ENCODE results near the gene UBB.
"Not testable (repeated sequence)": the region's sequence is repeated elsewhere in the genome, so short reads cannot be mapped to it uniquely, and the experiment has no call there.

UBB gene

DNA sequence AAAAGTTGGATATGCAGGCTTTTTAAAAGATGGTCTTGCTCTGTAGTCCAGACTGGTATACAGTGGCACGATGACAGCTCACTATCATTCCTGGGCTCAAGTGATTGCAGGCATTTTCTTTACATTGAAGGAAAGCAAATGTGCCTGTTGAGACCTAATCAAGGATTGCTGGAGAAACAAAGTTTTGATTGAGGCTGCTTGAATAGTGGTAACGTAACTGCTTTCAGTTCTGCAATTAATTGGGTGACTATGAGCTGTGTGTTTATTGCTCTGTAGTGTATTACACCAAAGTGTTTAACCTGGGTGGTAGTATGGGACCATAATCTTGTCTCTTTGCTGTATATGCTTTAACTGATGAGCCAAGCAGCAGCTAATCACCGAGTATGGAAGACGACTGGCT lies 2.3 kb downstream of the UBB start:
- DNase-seq (ENCODE audit: low read depth), result no peak
- H3K4me3 ChIP-seq (replicated peaks; ENCODE audit: low read depth, low read length), result no peak overlapping the region
- TF ChIP-seq, protein P1, sequence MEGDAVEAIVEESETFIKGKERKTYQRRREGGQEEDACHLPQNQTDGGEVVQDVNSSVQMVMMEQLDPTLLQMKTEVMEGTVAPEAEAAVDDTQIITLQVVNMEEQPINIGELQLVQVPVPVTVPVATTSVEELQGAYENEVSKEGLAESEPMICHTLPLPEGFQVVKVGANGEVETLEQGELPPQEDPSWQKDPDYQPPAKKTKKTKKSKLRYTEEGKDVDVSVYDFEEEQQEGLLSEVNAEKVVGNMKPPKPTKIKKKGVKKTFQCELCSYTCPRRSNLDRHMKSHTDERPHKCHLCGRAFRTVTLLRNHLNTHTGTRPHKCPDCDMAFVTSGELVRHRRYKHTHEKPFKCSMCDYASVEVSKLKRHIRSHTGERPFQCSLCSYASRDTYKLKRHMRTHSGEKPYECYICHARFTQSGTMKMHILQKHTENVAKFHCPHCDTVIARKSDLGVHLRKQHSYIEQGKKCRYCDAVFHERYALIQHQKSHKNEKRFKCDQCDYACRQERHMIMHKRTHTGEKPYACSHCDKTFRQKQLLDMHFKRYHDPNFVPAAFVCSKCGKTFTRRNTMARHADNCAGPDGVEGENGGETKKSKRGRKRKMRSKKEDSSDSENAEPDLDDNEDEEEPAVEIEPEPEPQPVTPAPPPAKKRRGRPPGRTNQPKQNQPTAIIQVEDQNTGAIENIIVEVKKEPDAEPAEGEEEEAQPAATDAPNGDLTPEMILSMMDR (IDR thresholded peaks at IDR 0.05; ENCODE audit: low read length, missing control alignments), result no peak

DNA sequence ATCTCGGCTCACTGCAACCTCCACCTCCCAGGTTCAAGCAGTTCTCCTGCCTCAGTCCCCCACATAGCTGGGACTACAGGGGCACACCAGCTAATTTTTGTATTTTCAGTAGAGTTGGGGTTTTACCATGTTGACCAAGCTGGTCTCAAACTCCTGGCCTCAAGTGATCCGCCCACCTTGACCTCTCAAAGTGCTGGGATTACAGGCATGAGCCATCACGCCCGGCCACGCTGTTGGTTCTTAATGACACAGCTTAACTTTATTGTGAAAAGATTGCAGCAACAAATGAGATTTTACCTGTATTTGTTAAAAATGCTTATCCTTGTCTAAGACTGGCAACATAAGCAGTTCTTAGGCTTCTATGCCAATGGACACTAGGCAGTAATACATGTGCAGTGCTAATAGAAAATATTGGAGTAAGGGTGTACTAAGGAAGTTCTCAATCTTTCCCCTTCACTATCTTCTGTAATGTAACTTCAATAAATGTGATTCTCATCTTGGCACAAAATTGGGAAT lies 2.9 kb downstream of the UBB start:
- H3K4me3 ChIP-seq (replicated peaks; ENCODE audit: low read depth, low read length), result no peak overlapping the region
- TF ChIP-seq, protein P1 (IDR thresholded peaks at IDR 0.05; ENCODE audit: low read length, missing control alignments), result no peak
- DNase-seq (ENCODE audit: low read depth), result no peak

DNA sequence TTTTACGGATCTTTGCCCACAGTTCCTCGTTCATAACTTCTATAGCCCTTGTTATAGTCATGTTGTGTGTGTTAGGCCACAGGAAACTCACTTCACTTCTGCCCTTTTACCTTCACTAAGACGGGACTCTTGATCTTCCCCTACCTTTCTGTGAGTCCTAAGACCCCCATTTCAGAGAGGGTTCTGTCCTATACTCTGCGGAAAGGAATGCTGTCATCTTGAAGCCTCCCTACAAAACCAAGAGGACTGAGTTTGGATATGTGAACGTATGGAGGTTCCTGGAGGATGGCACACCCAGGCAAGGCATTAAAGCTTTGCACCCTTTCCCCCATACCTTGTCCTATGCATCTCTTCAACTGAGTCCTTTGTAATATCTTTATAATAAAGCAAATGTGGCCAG lies 3.7 kb downstream of the UBB start:
- H3K4me3 ChIP-seq (replicated peaks; ENCODE audit: low read depth, low read length), result no peak overlapping the region
- TF ChIP-seq, protein P1 (IDR thresholded peaks at IDR 0.05; ENCODE audit: low read length, missing control alignments), result no peak
- DNase-seq (ENCODE audit: low read depth), result no peak

DNA sequence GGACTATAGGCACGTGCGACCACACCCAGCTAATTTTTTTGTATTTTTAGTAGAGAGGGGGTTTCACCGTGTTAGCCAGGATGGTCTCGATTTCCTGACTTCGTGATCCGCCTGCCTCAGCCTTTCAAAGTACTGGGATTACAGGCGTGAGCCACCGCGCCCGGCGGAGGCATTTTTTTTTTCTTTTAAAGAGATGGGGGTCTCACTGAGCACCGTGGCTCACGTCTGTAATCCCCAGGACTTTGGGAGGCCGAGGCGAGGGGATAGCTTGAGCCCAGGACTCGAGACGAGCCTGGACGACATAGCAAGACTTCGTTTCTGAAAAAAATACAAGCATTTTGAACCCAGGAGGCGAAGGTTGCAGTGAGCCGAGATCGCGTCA lies 5.2 kb downstream of the UBB start:
- not testable (repeated sequence) for DNase-seq (ENCODE audit: low read depth); H3K4me3 ChIP-seq (replicated peaks; ENCODE audit: low read depth, low read length)

DNA sequence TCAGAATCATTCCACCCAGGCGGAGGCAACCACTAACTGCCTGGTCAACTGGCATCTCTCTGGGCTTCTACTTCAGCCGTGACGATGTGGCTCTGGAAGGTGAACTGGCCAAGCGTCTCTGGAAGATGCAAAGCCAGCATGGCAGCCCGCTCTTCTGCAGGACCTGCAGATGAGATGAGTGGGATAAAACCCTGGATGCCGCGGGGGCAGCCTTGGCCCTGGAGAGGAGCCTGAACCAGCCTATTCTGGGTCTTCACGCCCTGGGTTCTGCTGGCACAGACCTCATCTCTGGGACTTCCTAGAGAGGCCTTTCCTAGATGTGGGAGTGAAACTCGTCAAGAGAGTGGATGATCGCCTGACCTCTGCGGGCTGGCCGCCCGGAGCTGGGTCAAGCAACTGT lies 10.6 kb downstream of the UBB start:
- DNase-seq (ENCODE audit: low read depth), result no peak
- no peak overlapping the region for H3K4me3 ChIP-seq (replicated peaks; ENCODE audit: low read depth, low read length)
- TF ChIP-seq, protein P1 (IDR thresholded peaks at IDR 0.05; ENCODE audit: low read length, missing control alignments), result no peak

DNA sequence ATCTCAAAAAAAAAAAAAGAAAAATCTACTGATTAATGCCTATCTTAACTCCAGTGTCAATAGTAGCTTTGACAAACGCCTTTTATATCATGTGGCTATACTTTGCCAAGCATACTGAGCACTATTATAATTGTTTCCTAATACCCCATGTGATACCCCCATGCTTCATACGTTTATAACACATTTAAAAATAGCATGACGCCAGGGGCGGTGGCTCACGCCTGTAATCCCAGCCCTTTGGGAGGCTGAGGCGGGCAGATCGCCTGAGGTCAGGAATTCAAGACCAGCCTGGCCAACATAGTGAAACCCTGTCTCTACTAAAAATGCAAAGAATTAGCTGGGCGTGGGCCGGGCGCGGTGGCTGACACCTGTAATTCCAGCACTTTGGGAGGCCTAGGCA lies 11.6 kb downstream of the UBB start:
- DNase-seq (ENCODE audit: low read depth); H3K4me3 ChIP-seq (replicated peaks; ENCODE audit: low read depth, low read length): not testable (repeated sequence)

DNA sequence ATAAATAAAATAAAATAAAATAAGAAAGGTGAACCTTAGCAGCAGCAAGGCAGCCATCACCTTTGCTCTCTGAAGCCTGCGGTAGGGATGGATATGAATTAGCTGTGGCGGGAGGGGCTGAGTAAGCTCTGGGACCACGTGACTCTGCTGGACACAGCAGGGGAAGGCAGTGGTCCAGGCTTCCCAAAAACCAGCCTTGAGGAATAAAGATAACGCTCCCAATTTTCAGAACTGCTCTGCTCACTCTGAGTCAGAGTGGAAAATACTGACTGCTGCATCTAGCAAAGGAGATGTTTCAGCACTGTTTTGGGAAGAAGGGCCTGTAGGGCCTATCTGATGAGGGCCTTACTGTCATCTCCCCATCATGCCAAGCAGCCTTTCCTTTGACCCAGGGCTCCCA lies 15.0 kb downstream of the UBB start:
- H3K4me3 ChIP-seq (replicated peaks; ENCODE audit: low read depth, low read length); DNase-seq (ENCODE audit: low read depth): not testable (repeated sequence)

DNA sequence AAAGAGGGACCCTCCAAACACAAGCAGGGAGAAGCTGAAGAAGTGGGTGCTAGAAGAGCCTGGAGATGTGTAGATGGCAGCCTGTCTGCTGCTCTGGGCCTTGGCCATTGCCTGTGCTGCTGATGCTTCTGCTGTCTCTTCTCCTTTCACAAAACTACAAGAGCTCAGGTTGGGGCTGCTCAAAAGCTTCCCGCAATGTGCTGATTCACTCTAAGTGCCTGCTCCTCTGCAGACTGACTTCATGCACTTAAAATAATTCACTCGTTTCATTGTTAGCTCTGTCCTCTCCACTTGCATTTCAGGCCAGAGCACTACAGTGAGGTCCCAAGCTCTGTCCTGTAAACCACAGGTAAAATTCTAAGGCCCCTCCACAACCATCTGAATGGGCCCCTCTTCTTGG lies 15.8 kb downstream of the UBB start:
- DNase-seq (ENCODE audit: low read depth), result not testable (repeated sequence)

DNA sequence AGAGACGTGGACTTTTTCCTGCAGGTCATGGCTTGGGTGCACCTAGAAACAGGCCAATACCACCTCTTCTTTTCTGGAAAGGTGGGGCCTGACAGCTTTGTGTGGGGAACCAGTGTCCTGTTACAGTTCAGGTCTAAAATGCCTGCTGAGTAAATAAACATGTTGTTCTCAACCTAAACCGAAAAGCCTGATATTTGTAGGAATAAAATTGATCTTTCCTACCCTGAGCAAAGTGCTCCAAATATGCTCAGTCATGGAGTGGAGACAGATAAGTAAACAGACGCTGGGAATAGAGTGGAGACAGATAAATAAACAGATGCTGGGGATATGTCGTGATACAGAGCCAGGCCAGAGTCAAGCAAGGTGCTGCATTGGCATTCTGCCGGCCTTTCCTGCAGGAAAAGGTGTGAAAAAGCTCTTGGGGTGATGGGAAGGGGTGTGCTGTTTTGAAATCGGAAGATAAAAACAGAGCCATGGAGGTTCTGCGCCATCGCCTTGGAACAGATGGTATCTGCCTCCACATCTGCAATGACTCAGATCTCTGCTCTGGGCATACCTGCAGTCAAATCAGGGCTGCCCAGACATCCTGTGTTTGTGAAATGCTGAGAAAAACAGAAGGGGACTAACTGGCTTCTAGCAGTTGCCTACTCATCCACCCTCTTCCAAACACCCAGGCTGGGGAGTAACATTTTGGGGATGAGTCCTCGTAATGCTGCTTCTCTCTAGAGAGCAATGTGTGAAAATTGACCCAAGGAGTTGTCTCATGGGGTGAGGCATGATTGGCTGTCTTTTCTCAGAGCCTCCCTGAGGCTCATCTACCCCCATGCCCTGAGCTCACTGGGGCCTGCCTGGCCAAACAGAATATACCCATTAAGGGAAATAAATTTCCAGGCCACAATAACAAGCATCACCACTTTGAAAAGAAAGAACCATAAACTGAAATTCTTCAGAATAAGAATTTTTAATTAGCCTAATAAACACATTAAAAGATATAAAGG lies 17.7 kb downstream of the UBB start:
- TF ChIP-seq, protein P1 (IDR thresholded peaks at IDR 0.05; ENCODE audit: low read length, missing control alignments), result no peak
- no peak overlapping the region for H3K4me3 ChIP-seq (replicated peaks; ENCODE audit: low read depth, low read length)
- DNase-seq (ENCODE audit: low read depth), result no peak

More for the DNA sequence above, 15.8 kb downstream of the UBB start:
- H3K4me3 ChIP-seq (replicated peaks; ENCODE audit: low read depth, low read length), result not testable (repeated sequence)

DNA sequence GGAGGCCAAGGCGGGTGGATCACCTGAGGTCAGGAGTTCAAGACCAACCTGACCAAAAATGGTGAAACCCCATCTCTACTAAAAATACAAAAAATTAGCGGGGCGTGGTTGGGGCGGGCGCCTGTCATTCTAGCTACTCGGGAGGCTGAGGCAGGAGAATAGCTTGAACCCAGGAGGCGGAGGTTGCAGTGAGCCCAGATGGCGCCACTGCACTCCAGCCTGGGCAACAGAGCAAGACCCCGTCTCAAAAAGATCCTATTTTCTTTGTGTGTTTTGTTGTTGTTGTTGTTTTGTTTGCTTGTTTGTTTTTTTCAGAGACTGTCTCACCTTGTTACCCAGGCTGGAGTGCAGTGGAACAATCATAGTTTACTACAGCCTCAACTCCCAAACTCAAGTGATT lies 23.0 kb downstream of the UBB start:
- H3K4me3 ChIP-seq (replicated peaks; ENCODE audit: low read depth, low read length), result not testable (repeated sequence)

More for the DNA sequence above, 23.0 kb downstream of the UBB start:
- not testable (repeated sequence) for DNase-seq (ENCODE audit: low read depth)
